Fibroblast of skin of back (primary cell): ENCODE results near the gene HIPK2.

ENCODE experiments used
- DNase-seq: peaks from one replicate; pipeline ENCODE4 v3.0.0-alpha.2; 2013

The HIPK2 gene

DNA sequence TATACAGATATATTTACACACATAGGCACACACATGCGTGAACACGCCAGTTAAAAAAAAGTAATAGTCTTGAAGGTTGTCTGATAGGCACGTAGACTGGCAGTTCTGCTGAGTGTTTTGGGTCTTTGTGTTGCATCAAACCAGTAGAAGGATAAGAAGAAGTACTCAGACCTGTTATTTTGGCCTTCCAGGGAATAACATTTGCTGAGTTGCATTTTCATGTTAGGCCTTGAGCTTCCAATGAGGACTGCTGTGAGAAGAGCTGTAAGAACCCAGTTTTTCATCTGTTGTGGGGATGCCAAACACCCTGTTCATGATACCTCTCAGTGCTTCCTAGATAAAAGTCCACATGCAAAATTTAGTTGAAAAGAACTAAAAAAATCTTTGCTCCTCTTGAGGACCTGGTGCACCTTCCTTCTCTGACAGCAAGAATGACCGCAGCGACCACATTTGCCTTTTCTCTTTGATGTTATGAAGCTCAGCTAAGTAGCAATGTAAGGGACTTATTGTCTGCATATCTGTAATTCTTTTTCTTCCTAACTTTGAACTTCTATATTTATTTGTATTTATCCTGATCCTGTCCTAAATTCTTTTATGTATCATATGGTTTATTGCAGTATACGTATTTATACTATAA lies 27.2 kb downstream of the HIPK2 start:
- DNase-seq, result no peak

GRCh38 chr7:139749545-139749944 lies 28.3 kb downstream of the HIPK2 start:
- DNase-seq, result no peak

GRCh38 chr7:139748941-139749340 lies 28.9 kb downstream of the HIPK2 start:
- no peak for DNase-seq

- no peak for DNase-seq
These were observed 29.4 kb downstream of the HIPK2 start for GRCh38 chr7:139748373-139748765.

DNA sequence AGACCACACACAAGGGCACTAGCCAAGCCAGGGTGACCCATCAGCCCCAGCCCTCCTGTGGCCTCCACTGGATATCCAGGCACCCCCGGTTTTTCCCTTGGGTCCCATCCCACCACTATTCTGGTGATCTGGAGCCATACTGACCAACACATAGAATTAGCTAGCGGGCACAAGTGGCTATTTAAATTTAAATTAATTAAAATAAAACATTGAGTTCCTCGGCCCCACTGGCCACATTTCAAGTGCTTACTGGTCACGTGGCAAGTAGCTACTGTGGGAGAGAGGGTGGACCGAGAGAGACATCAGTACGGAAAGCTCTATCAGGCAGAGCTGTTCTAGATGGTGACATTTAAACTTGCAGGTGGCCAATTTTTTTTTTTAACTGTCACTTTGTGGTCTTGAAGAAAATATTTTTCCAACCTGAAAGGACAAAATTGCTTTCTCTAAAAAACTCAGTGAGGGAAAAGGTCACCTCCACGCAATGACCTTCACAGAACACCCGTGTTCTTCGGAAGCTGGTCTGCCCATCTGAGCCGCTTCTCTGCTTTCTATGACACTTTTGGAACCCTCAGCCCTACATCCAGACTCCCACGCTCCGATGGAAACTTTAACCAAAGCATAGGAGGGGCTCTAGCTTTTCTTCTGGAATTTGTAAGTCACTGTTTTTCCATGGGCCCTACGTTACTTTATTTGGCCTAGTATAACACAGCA lies 30.0 kb downstream of the HIPK2 start:
- DNase-seq, result no peak

DNA sequence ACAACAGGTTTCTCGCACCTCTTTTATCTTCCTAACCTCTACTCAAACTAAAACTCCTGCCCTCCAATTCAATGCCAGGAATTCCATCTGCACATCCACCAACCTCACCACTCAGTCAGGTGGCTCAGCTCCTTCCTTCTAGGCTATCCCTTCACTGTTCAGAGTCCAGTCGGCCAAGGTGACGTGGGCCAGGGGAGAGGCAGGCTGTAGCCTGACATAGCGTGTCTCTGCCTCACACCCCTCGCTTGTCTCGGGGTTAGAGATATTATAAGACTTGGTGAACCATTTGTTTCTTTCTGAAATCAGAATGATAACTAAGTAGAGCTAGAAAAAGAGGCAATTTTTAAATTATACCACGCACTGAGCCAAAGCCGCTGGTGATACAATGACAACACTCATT lies 31.1 kb downstream of the HIPK2 start:
- DNase-seq, result no peak

DNA sequence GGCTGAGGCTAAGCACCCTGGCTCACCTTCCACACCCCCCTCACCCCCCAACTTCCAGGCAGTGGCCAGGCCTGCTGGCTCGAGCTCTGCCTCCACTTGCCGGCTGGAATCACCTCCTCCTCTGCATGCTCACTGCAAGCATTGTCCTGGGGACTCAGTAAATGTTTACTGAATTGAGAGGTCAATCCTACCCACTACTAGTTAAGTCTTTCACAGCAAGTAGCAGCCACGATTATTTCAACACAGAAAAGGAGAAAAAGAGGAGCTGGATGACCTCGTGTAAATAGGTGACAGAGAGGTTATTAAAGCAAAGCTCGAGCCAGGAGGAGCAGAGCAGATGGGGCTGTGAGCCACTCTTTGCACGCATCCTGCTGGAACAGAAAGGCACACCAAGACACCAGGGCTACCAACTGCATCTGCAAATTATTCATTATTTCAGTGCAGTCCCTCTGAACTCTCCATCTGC lies 32.1 kb downstream of the HIPK2 start:
- no peak for DNase-seq

GRCh38 chr7:139744768-139745677 lies 32.8 kb downstream of the HIPK2 start:
- no peak for DNase-seq

- peak; percentile 78 for DNase-seq
These were observed 33.6 kb downstream of the HIPK2 start for GRCh38 chr7:139743967-139744767.

- DNase-seq, result no peak
These were observed 34.4 kb downstream of the HIPK2 start for GRCh38 chr7:139743267-139743966.

- peak; percentile 28 for DNase-seq
These were observed 35.9 kb downstream of the HIPK2 start for GRCh38 chr7:139741789-139742344.

- no peak for DNase-seq
These were observed 36.6 kb downstream of the HIPK2 start for GRCh38 chr7:139741239-139741638.

DNA sequence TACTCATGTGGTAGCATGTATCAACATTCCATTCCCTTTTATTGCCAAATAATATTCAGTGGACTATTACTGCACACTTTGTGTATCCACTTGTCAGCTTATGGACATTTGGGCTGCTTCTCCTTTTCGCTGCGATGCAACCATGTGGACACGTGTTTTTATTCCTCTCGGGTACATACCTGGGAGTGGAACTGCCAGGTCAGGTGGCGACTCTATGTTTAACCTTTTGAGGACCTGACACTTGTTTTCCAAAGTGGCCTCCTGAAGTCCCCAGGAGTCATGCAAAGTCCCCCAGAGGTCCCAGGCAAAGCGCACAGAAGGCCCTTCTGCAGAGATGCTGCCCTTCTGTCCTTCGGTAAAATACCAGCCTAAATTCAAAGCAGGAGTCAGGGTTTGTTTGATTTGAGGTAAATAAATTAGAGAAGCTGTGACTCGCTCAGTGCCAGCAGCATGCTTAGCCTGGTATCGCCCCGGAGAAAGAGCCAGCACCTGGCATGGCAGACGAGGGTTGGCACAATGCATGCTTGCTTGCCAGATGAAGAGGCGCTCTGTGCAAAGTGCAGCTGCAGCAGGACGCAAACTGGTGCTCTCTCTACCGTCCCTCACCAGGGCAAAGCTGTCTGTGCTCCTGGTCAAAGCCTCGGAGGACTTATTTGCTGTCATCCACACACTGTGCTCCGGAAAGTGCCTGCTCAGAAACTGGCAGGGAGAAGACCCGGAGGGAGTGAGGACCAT lies 37.8 kb downstream of the HIPK2 start:
- no peak for DNase-seq

DNA sequence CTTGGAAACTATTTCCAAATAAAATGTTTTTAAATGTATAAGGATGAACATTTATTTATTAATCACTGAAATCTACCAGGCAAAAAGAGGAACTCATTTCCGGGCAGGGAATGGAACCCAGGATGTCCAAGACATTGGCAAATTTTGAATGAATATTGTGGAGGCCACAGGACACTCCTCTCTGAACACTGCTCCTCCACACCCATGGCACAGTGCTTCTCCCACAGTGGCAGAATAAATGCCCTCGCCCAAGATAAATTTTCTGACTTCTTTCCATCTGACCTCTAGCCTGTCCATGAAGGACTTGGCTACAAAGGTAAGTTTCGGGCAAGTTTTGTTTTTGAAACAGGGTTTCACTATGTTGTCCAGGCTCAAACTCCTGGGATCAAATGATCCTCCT lies 39.0 kb downstream of the HIPK2 start:
- no peak for DNase-seq

- peak; percentile 55 for DNase-seq
These were observed 39.7 kb downstream of the HIPK2 start for GRCh38 chr7:139738101-139738489.

DNA sequence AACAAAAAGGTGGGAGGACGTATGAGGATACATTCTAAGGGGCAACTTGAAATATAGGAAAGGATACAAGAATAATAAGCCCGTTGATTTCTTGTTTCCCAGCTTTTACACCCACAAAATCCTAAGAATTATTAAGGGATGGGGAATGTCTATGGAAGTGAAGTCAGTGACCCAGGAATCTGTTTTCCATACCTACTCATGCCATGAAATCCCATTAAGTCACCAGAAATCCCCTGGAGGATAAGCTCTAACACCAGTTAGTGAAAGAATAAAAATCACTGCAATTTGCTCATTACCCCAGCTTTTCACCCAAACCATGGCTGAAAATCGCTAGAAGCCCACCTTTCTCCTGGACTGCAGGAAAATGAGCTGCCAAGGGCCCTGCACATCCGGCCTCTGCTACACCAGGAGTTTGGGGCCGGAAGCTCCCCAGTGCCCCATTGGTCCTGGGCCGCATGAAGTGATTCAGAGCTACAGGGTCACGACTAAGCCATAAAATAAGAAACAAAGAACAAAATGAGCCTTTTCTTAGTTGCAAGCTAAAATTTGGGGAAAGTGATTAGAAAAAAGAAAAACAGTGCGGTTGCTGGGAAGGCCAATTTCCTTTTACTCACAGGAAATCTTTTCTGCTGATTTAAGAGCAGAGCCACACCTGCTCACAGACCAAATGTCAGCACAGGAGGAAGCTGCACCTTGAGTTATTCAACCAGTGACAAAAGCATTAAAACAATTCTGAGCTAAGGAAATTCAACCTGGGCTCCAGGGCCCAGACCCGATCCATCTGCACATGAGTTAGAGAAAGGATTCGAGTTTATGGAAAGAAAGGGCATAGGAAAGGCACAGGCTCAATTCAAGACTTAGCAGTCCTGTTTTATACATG lies 40.3 kb downstream of the HIPK2 start:
- DNase-seq, result peak; percentile 84

- DNase-seq, result no peak
These were observed 41.7 kb downstream of the HIPK2 start for GRCh38 chr7:139735912-139736595.

GRCh38 chr7:139735466-139735865 lies 42.3 kb downstream of the HIPK2 start:
- no peak for DNase-seq

DNA sequence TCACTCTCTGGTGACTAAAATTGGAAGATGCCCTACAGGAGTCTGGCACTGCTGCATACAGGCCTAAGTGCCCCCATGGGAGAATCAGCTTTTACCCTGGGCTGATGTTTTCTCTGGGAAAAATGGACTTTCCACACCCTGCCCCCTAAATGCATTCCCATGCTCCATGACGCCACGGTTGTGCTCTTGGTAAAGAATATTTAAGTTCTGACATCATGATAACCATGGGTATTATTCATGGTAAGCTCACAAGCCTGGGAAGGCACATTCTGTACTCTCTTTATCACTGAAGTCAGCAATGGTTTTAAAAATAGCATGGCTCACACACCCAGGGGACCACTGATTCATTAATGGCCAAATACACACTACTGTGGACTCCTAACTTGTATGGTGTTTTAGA lies 43.4 kb downstream of the HIPK2 start:
- peak; percentile 99 for DNase-seq
